Uterus (tissue), 2 donors: ENCODE measurements around the gene RPS18.
A peak's percentile ranks its signal among the peaks of the same experiment; 100 is the strongest.

Source experiments
- POLR2A ChIP-seq, 2 donors: fragments of 450-650 bp; IDR thresholded peaks; one replicate each; pipeline ENCODE4 v1.6.1; 2016; ENCODE audit warnings: antibody characterized with exemption in 2 of 2, mild to moderate bottlenecking in 1 of 2, moderate library complexity in 1 of 2
- TF ChIP-seq, protein P1 (sequence below), 4 experiments: fragments of 200-600 bp in 2 of 4; fragments of 450-650 bp in 2 of 4; sonication (generic) in 2 of 4; IDR thresholded peaks; one replicate each; pipeline ENCODE4 v1.5.1; 2016 to 2019; ENCODE audit warnings: antibody characterized with exemption in 4 of 4, mild to moderate bottlenecking in 2 of 4, moderate library complexity in 1 of 4

DNA sequence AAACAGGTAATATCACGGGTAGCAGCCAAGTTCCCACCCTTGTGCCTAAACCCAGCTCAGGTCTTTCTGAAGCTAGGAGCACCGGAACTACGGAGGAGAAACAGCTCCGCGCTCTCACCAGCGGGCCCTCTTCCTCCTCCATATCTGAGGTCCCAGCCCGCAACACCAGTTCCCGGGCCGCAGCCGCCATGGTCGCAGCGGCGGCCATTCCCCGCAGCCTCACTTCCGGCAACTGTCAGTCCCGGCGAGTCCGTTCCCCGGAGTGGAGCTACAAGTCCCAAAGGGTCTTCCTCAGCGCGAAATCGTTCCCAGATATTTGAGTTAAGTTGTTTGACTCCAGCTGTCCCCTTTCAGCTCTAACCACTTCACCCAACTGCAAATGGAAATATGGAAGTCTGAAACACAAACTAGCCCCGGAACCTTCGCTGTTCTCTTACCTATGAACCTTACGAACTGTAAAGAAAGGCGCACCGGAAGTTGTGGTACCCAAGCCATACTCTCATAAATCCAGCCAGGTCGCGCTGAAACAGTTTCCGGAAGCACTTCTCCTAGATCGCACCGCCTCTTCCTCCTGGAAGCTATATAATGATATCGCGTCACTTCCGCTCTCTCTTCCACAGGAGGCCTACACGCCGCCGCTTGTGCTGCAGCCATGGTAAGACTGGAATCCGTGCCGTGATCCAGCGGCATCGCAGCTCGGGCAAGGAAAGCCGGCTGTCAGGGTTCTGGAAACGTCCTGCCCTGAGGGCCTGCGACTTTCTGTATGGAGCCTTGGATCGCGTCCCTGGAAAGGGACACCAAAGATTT, at the start of gene RPS18, which contains the start of gene VPS52:
- TF ChIP-seq, protein P1, sequence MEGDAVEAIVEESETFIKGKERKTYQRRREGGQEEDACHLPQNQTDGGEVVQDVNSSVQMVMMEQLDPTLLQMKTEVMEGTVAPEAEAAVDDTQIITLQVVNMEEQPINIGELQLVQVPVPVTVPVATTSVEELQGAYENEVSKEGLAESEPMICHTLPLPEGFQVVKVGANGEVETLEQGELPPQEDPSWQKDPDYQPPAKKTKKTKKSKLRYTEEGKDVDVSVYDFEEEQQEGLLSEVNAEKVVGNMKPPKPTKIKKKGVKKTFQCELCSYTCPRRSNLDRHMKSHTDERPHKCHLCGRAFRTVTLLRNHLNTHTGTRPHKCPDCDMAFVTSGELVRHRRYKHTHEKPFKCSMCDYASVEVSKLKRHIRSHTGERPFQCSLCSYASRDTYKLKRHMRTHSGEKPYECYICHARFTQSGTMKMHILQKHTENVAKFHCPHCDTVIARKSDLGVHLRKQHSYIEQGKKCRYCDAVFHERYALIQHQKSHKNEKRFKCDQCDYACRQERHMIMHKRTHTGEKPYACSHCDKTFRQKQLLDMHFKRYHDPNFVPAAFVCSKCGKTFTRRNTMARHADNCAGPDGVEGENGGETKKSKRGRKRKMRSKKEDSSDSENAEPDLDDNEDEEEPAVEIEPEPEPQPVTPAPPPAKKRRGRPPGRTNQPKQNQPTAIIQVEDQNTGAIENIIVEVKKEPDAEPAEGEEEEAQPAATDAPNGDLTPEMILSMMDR (IDR thresholded peaks at IDR 0.05), result peak in 1 of 4 experiments; percentile 7
- peak; percentile 94 to 97 for TF ChIP-seq POLR2A (IDR thresholded peaks at IDR 0.05)
